ENCODE measurements around the gene TPX2. TPM values are rescaled to one million over a fixed set of nuclear protein-coding genes. Genes with fewer than 3 reads are reported as not detected.

TPX2 gene
- total and polyA plus RNA-seq, 2 of the 8 experiments (the other 6 are each of a cell fraction or from before 2014, with no cell fraction given): 43.6 to 125 TPM

GRCh38 chr20:31699801-31700728 is 39.0 kb upstream of the TPX2 start:
- Histone ChIP-seq H3K4me2 (ENCODE audit: insufficient read depth in 1 of 2, low read depth in 2 of 2, low read length in 2 of 2) (no peak overlapping the region), H3K56ac (replicated peaks; ENCODE audit: insufficient read length, low read depth, low read length) (no peak overlapping the region), H3K9me3 (ENCODE audit: insufficient read depth in 2 of 2, low read depth in 1 of 2, low read length in 1 of 2) (no peaks in the 10 kb centered on the region), H4K20me1 (replicated peaks in 1 of 2; ENCODE audit: control insufficient read depth in 1 of 2, insufficient read depth in 2 of 2, low read length in 2 of 2) (peaks cover 0 to 4% of the 10 kb centered on the region in 2 experiments), H3K14ac (ENCODE audit: insufficient read length) (no peak overlapping the region), H2AK5ac (ENCODE audit: low read depth, low read length) (no peak overlapping the region), H3K27me3 (replicated peaks in 1 of 4; ENCODE audit: control insufficient read depth in 3 of 4, extremely low read depth in 1 of 4, insufficient read depth in 3 of 4, low read length in 3 of 4) (no peaks in the 10 kb centered on the region), H2BK15ac (ENCODE audit: low read length) (no peak overlapping the region), H2AFZ (ENCODE audit: low read length) (no peak overlapping the region), H2BK5ac (ENCODE audit: low read depth, low read length) (no peak overlapping the region), H3K4ac (replicated peaks; ENCODE audit: insufficient read length, low read depth, low read length) (no peak overlapping the region), H3K79me1 (ENCODE audit: low read depth, low read length) (no peaks in the 10 kb centered on the region; the same call in none of the 2 replicates), H3K4me3 (ENCODE audit: extremely low read depth in 1 of 4, insufficient read depth in 2 of 4, low read depth in 3 of 4, low read length in 4 of 4) (no peak overlapping the region), H3K23ac (ENCODE audit: insufficient read length) (no peak overlapping the region), H3K18ac (ENCODE audit: extremely low read depth, low read length) (no peak overlapping the region; the same call in 1 of the 2 replicates), H4K8ac (ENCODE audit: extremely low read depth, insufficient read depth, low read length) (no peak overlapping the region), H3K79me2 (ENCODE audit: control insufficient read depth in 1 of 2, insufficient read depth in 2 of 2, low read length in 2 of 2) (peaks cover 0 to 52% of the 10 kb centered on the region in 2 experiments; a peak in 2 of 4 replicates), H3K23me2 (ENCODE audit: low read depth, low read length) (no peaks in the 10 kb centered on the region), H2BK20ac (ENCODE audit: low read length) (no peak overlapping the region), H3K4me1 (replicated peaks in 1 of 4; ENCODE audit: control insufficient read depth in 3 of 4, insufficient read depth in 4 of 4, low read length in 3 of 4) (peaks cover 0 to 5% (median 3%) of the 10 kb centered on the region in 4 experiments; a peak in 4 of 7 replicates), H2BK12ac (ENCODE audit: low read depth, low read length) (no peak overlapping the region), H4K5ac (ENCODE audit: insufficient read length, low read depth, low read length) (no peak overlapping the region), H3K36me3 (ENCODE audit: control insufficient read depth in 2 of 4, insufficient read depth in 4 of 4, low read length in 3 of 4) (peaks cover 0 to 3% (median 0%) of the 10 kb centered on the region in 4 experiments; a peak in 1 of 8 replicates), H4K91ac (replicated peaks; ENCODE audit: insufficient read length, low read length) (no peak overlapping the region), H3K27ac (ENCODE audit: low read depth, low read length) (no peak overlapping the region), H2BK120ac (replicated peaks; ENCODE audit: low read depth, low read length) (no peak overlapping the region), H3K9ac (replicated peaks in 1 of 4; ENCODE audit: extremely low read depth in 1 of 4, low read depth in 3 of 4, low read length in 3 of 4) (no peak overlapping the region)
- 92% methylated on average over 7 of the region's 7 CpGs; no CpG with 5 or more reads in 1 of the 2 experiments for WGBS, 2 experiments (ENCODE audit: extremely low coverage in 1 of 2, insufficient coverage in 1 of 2, insufficient read length in 1 of 2, insufficient replicate concordance in 2 of 2, low coverage in 1 of 2, low lambda C conversion rate in 2 of 2, missing lambda C conversion rate in 1 of 2)
- DNase-seq (ENCODE audit: low read depth in 1 of 2, low spot score in 2 of 2) (no peak), FAIRE-seq (no peak)
- ChIA-PET POLR2A (ENCODE audit: partially characterized antibody) (interaction anchor here (0.8 to 4.8 kb wide), 11 partner anchors 9 to 37 kb away, joined by 3 to 35 read pairs (median 6); no protein-coding TSS in a partner anchor), CTCF (ENCODE audit: partially characterized antibody) (interaction anchor here (0.6 to 6.2 kb wide), 9 partner anchors 9 to 143 kb away, joined by 3 to 40 read pairs (median 4); partner anchors contain the start of gene BCL2L1)
- no peak for TF ChIP-seq TAF7 (optimal IDR thresholded peaks at IDR 0.05; ENCODE audit: borderline replicate concordance, low read depth, low read length)
- no peak for TF ChIP-seq CHD2 (IDR thresholded peaks at IDR 0.05; ENCODE audit: low read length)
- no peak for TF ChIP-seq CTCF (IDR thresholded peaks at IDR 0.05; ENCODE audit: control extremely low read depth in 1 of 3, insufficient read depth in 1 of 3, low read depth in 1 of 3, low read length in 3 of 3)
- no peak for TF ChIP-seq BCL11A (IDR thresholded peaks at IDR 0.05; ENCODE audit: low read depth in 2 of 2, low read length in 2 of 2)
- no peak for TF ChIP-seq ATF2 (IDR thresholded peaks at IDR 0.05; ENCODE audit: low read length)
- no peak for TF ChIP-seq EP300 (IDR thresholded peaks at IDR 0.05; ENCODE audit: borderline replicate concordance in 1 of 2, low read depth in 2 of 2, low read length in 2 of 2)
